GM23338 (cell line): Measurements from ENCODE around the gene LGALS14. TPM values are rescaled to one million over a fixed set of nuclear protein-coding genes. Genes with fewer than 3 reads are reported as not detected.

Source experiments
- ATAC-seq: fragments of 200-7000 bp; cut with Tn5 transposase; 3 replicates; pipeline ENCODE4 v1.9.1; 2020
- DNase-seq: peaks from one replicate; pipeline ENCODE4 v3.0.0-alpha.2; 2015; ENCODE audit warnings: low spot score
- H2AFZ ChIP-seq: fragments of 200-600 bp; sonication (generic); 2 replicates; pipeline ENCODE4 v1.8.0; 2016; ENCODE audit warnings: antibody characterized with exemption, mild to moderate bottlenecking, moderate library complexity
- H3F3A ChIP-seq: fragments of 200-600 bp; sonication (generic); replicated peaks from 2 replicates; pipeline ENCODE4 v1.8.0; 2017; ENCODE audit warnings: antibody characterized with exemption, mixed run types, low read depth
- H3K27ac ChIP-seq: fragments of 200-600 bp; sonication (generic); 2 replicates; pipeline ENCODE4 v1.6.1; 2016; ENCODE audit warnings: low read depth
- H3K27me3 ChIP-seq: fragments of 200-600 bp; sonication (generic); 2 replicates; pipeline ENCODE4 v1.8.0; 2016; ENCODE audit warnings: mild to moderate bottlenecking, mixed run types, moderate library complexity; ENCODE audit not compliant: insufficient read depth
- H3K36me3 ChIP-seq: fragments of 200-600 bp; sonication (generic); 2 replicates; pipeline ENCODE4 v1.8.0; 2016; ENCODE audit warnings: mild to moderate bottlenecking; ENCODE audit not compliant: insufficient read depth
- H3K4me1 ChIP-seq: fragments of 200-600 bp; sonication (generic); 2 replicates; pipeline ENCODE4 v1.8.0; 2016; ENCODE audit warnings: mild to moderate bottlenecking, moderate library complexity; ENCODE audit not compliant: insufficient read depth
- H3K4me2 ChIP-seq: fragments of 200-600 bp; sonication (generic); 2 replicates; pipeline ENCODE4 v1.7.1; 2017; ENCODE audit warnings: mixed run types
- H3K4me3 ChIP-seq: fragments of 200-600 bp; sonication (generic); 2 replicates; pipeline ENCODE4 v1.6.1; 2016; ENCODE audit warnings: mixed run types
- H3K79me2 ChIP-seq: fragments of 200-600 bp; sonication (generic); replicated peaks from 2 replicates; pipeline ENCODE4 v1.8.0; 2017; ENCODE audit warnings: mild to moderate bottlenecking; ENCODE audit not compliant: insufficient read depth
- H3K9me2 ChIP-seq: fragments of 200-600 bp; sonication (generic); 2 replicates; pipeline ENCODE4 v1.8.0; 2017; ENCODE audit not compliant: insufficient read depth
- H4K20me1 ChIP-seq: fragments of 200-600 bp; sonication (generic); replicated peaks from 2 replicates; pipeline ENCODE4 v1.8.0; 2017; ENCODE audit warnings: mild to moderate bottlenecking; ENCODE audit not compliant: insufficient read depth
- H3K27ac Mint-ChIP-seq: 2 replicates; pipeline ENCODE4 v1.8.0; 2020; ENCODE audit warnings: inconsistent platforms, mild to moderate bottlenecking, moderate library complexity, mixed read lengths
- H3K27me3 Mint-ChIP-seq: 3 replicates; pipeline ENCODE4 v1.8.0; 2022; ENCODE audit warnings: low read depth, mild to moderate bottlenecking, moderate library complexity, mixed read lengths, inconsistent platforms; ENCODE audit not compliant: insufficient read depth, poor library complexity
- H3K36me3 Mint-ChIP-seq: 3 replicates; pipeline ENCODE4 v1.8.0; 2021; ENCODE audit warnings: low read depth, mild to moderate bottlenecking, inconsistent platforms, moderate library complexity, mixed read lengths
- H3K4me1 Mint-ChIP-seq: 3 replicates; pipeline ENCODE4 v1.8.0; 2020; ENCODE audit warnings: mild to moderate bottlenecking, inconsistent platforms, mixed read lengths
- H3K4me3 Mint-ChIP-seq: 3 replicates; pipeline ENCODE4 v1.8.0; 2021; ENCODE audit warnings: moderate library complexity, mild to moderate bottlenecking, inconsistent platforms, mixed read lengths
- H3K9me3 Mint-ChIP-seq: 3 replicates; pipeline ENCODE4 v1.8.0; 2020; ENCODE audit warnings: moderate library complexity, mild to moderate bottlenecking, inconsistent platforms, mixed read lengths
- CREB1 ChIP-seq: fragments of 250-450 bp; sonication (Bioruptor Pico); IDR thresholded peaks from 2 replicates; pipeline ENCODE4 v1.5.0; 2020; ENCODE audit warnings: low read depth, mild to moderate bottlenecking, moderate library complexity
- CTCF ChIP-seq, 2 experiments: fragments of 200-600 bp in 1 of 2; sonication (generic) in 1 of 2; conservative IDR thresholded peaks; 2 replicates each; pipeline versions ENCODE4 v1.5.1 to v1.6.1; 2016 to 2017; ENCODE audit warnings: antibody characterized with exemption in 2 of 2, low read depth in 2 of 2, mild to moderate bottlenecking in 2 of 2, moderate library complexity in 1 of 2
- ETS1 ChIP-seq: IDR thresholded peaks from 2 replicates; pipeline ENCODE4 v1.6.1; 2016; ENCODE audit warnings: antibody characterized with exemption
- JUNB ChIP-seq: IDR thresholded peaks from one replicate; pipeline ENCODE4 v1.6.1; 2016; ENCODE audit warnings: antibody characterized with exemption; ENCODE audit not compliant: unreplicated experiment
- POLR2AphosphoS5 ChIP-seq: IDR thresholded peaks from 2 replicates; pipeline ENCODE4 v1.6.1; 2016; ENCODE audit warnings: antibody characterized with exemption, low read depth
- STAT1 ChIP-seq: IDR thresholded peaks from one replicate; pipeline ENCODE4 v1.6.1; 2016; ENCODE audit warnings: antibody characterized with exemption; ENCODE audit not compliant: unreplicated experiment
- ZNF114 ChIP-seq: fragments of 250-450 bp; sonication (Bioruptor Pico); IDR thresholded peaks from 2 replicates; pipeline ENCODE4 v1.5.0; 2020; ENCODE audit warnings: mild to moderate bottlenecking, moderate library complexity
- ZNF331 ChIP-seq: fragments of 250-450 bp; sonication (Bioruptor Pico); IDR thresholded peaks from 2 replicates; pipeline ENCODE4 v1.5.0; 2020; ENCODE audit warnings: low read depth, mild to moderate bottlenecking, moderate library complexity
- ZNF462 ChIP-seq: fragments of 250-450 bp; sonication (Bioruptor Pico); IDR thresholded peaks from 2 replicates; pipeline ENCODE4 v1.5.0; 2020; ENCODE audit warnings: mild to moderate bottlenecking, moderate library complexity
- polyA plus RNA-seq: library from polyadenylated mRNA; unstranded; fragments of >200 nt; fragmentation: Nextera tagmentation; extraction: Ambion mirVana; gene quantifications from 2 replicates; pipeline ENCODE4 v1.2.1, GENCODE V29; 2016
- total RNA-seq: library from RNA; depleted of rRNA; stranded (reverse); fragments of >200 nt; shearing (Covaris generic); gene quantifications from 2 replicates; pipeline ENCODE4 v1.2.3, GENCODE V29; 2014

LGALS14 gene
- total and polyA plus RNA-seq, 2 experiments from 2014 or later = not detected

GRCh38 chr19:39729594-39729993 lies 25.3 kb downstream of the LGALS14 start:
- peaks cover 3% of the 10 kb centered on the region for H3K27me3 Mint-ChIP-seq
- TF ChIP-seq JUNB (no peak), STAT1 (no peak), ZNF331 (CRISPR knock-in tag) (no peak), ZNF114 (CRISPR knock-in tag) (no peak), ZNF462 (CRISPR knock-in tag) (no peak)
- H3K4me1 Mint-ChIP-seq = no peaks in the 10 kb centered on the region
- no peak overlapping the region for H3K4me3 Mint-ChIP-seq
- no peaks in the 10 kb centered on the region for H3K9me3 Mint-ChIP-seq
- no peaks in the 10 kb centered on the region for H3K9me2 ChIP-seq
- DNase-seq (no peak), ATAC-seq (no peak)
- no peaks in the 10 kb centered on the region for H3K4me1 ChIP-seq
- no peak overlapping the region for H2AFZ ChIP-seq
- H3K4me2 ChIP-seq = no peak overlapping the region
- no peaks in the 10 kb centered on the region for H4K20me1 ChIP-seq
- no peaks in the 10 kb centered on the region for H3K27me3 ChIP-seq
- H3K36me3 ChIP-seq = no peaks in the 10 kb centered on the region
- H3K36me3 Mint-ChIP-seq = no peaks in the 10 kb centered on the region
- no peaks in the 10 kb centered on the region for H3K79me2 ChIP-seq
- no peak overlapping the region for H3K27ac Mint-ChIP-seq
- H3K4me3 ChIP-seq = no peak overlapping the region
- H3F3A ChIP-seq = no peaks in the 10 kb centered on the region
- no peak overlapping the region for H3K27ac ChIP-seq

- Histone ChIP-seq H4K20me1 (no peaks in the 10 kb centered on the region), H3F3A (no peaks in the 10 kb centered on the region), H3K79me2 (no peaks in the 10 kb centered on the region), H3K4me1 (no peaks in the 10 kb centered on the region), H3K27ac (no peak overlapping the region), H3K27me3 (no peaks in the 10 kb centered on the region), H3K4me3 (no peak overlapping the region), H3K4me2 (no peak overlapping the region), H2AFZ (no peak overlapping the region), H3K36me3 (no peaks in the 10 kb centered on the region), H3K9me2 (no peaks in the 10 kb centered on the region)
- DNase-seq (no peak), ATAC-seq (no peak)
- no peak overlapping the region for H3K4me3 Mint-ChIP-seq
- TF ChIP-seq ETS1 (no peak), ZNF331 (CRISPR knock-in tag) (no peak), CTCF (conservative IDR thresholded peaks at IDR 0.05; ENCODE audit: low read depth in 2 of 2) (no peak), STAT1 (no peak), POLR2AphosphoS5 (no peak), CREB1 (CRISPR knock-in tag) (no peak)
- no peaks in the 10 kb centered on the region for H3K36me3 Mint-ChIP-seq
- peaks cover 2% of the 10 kb centered on the region for H3K27me3 Mint-ChIP-seq
- no peak overlapping the region for H3K27ac Mint-ChIP-seq
- no peaks in the 10 kb centered on the region for H3K9me3 Mint-ChIP-seq
- no peaks in the 10 kb centered on the region for H3K4me1 Mint-ChIP-seq
Measured at GRCh38 chr19:39731685-39732084, 27.4 kb downstream of the LGALS14 start.
